ENCODE results near the gene PDGFA.

- TF ChIP-seq POLR2A (IDR thresholded peaks at IDR 0.05) = no peak
- TF ChIP-seq, protein P1, sequence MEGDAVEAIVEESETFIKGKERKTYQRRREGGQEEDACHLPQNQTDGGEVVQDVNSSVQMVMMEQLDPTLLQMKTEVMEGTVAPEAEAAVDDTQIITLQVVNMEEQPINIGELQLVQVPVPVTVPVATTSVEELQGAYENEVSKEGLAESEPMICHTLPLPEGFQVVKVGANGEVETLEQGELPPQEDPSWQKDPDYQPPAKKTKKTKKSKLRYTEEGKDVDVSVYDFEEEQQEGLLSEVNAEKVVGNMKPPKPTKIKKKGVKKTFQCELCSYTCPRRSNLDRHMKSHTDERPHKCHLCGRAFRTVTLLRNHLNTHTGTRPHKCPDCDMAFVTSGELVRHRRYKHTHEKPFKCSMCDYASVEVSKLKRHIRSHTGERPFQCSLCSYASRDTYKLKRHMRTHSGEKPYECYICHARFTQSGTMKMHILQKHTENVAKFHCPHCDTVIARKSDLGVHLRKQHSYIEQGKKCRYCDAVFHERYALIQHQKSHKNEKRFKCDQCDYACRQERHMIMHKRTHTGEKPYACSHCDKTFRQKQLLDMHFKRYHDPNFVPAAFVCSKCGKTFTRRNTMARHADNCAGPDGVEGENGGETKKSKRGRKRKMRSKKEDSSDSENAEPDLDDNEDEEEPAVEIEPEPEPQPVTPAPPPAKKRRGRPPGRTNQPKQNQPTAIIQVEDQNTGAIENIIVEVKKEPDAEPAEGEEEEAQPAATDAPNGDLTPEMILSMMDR (IDR thresholded peaks at IDR 0.05) = no peak
Measured at GRCh38 chr7:559396-559705, 39.7 kb upstream of the PDGFA start.

Data from ovary (tissue), 3 donors.